ENCODE data around the gene ZNF497. TPM values are rescaled to one million over a fixed set of nuclear protein-coding genes. Genes with fewer than 3 reads are reported as not detected.

The ZNF497 gene
- total and polyA plus RNA-seq, 9 of the 15 experiments (the other 6 are each of a cell fraction or from before 2014, with no cell fraction given): 0.06 to 0.98 (median 0.44) TPM; not detected in 1

DNA sequence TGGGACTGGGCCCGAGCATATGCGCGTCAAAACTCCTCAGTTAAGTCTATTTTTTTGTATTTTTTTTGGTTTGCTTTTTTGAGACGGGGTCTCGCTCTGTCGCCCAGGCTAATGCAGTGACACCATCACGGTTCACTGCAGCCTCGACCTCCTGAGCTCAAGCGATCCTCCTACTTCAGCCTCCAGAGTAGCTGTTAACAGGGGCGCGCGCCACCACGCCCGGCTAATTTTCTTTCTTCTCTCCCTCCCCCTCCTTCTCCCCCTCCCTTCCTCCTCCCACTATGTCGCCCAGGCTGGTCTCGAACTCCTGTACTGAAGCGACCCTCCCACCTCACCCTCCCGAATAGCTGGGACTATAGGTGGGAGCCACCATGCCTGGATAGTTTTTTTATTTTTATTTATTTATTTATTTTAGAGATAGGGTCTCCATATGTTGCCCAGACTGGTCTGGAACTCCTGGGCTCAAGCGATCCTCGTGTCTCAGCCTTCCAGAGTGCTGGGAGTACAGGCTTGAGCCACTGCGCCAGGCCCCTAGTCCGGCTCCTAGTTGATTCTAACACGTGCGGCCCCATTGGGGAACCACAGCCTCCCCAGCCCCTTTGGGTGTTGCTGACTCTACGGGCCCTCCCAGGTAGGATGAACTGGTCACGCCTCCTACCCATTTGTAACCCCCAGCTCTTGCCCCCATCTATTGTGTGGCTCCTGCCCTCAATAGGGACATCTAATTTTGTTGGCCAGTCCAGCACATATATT lies 19.1 kb upstream of the ZNF497 start (continued):
- TF ChIP-seq, protein P1, sequence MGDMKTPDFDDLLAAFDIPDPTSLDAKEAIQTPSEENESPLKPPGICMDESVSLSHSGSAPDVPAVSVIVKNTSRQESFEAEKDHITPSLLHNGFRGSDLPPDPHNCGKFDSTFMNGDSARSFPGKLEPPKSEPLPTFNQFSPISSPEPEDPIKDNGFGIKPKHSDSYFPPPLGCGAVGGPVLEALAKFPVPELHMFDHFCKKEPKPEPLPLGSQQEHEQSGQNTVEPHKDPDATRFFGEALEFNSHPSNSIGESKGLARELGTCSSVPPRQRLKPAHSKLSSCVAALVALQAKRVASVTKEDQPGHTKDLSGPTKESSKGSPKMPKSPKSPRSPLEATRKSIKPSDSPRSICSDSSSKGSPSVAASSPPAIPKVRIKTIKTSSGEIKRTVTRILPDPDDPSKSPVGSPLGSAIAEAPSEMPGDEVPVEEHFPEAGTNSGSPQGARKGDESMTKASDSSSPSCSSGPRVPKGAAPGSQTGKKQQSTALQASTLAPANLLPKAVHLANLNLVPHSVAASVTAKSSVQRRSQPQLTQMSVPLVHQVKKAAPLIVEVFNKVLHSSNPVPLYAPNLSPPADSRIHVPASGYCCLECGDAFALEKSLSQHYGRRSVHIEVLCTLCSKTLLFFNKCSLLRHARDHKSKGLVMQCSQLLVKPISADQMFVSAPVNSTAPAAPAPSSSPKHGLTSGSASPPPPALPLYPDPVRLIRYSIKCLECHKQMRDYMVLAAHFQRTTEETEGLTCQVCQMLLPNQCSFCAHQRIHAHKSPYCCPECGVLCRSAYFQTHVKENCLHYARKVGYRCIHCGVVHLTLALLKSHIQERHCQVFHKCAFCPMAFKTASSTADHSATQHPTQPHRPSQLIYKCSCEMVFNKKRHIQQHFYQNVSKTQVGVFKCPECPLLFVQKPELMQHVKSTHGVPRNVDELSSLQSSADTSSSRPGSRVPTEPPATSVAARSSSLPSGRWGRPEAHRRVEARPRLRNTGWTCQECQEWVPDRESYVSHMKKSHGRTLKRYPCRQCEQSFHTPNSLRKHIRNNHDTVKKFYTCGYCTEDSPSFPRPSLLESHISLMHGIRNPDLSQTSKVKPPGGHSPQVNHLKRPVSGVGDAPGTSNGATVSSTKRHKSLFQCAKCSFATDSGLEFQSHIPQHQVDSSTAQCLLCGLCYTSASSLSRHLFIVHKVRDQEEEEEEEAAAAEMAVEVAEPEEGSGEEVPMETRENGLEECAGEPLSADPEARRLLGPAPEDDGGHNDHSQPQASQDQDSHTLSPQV (IDR thresholded peaks at IDR 0.05): no peak
- TF ChIP-seq STAG1 (CRISPR knock-in tag; IDR thresholded peaks at IDR 0.05; ENCODE audit: borderline replicate concordance) (no peak), ZKSCAN8 (CRISPR knock-in tag; IDR thresholded peaks at IDR 0.05) (no peak), TAL1 (IDR thresholded peaks at IDR 0.05) (peak; percentile 28; the same call in 1 of the 2 replicates), RB1 (IDR thresholded peaks at IDR 0.05; ENCODE audit: low read depth) (no peak), ZNF696 (CRISPR knock-in tag; conservative IDR thresholded peaks at IDR 0.05) (no peak), CBFA2T2 (conservative IDR thresholded peaks at IDR 0.05) (no peak), SRSF9 (IDR thresholded peaks at IDR 0.05; ENCODE audit: borderline replicate concordance, low read depth, low read length) (no peak), DPF2 (IDR thresholded peaks at IDR 0.05) (peak; percentile 58), ZNF253 (CRISPR knock-in tag; conservative IDR thresholded peaks at IDR 0.05) (no peak), ZEB2 (IDR thresholded peaks at IDR 0.05) (0 out of 2 replicates have a peak, but pooled peaks have one; percentile 31), NFATC3 (IDR thresholded peaks at IDR 0.05) (peak; percentile 49; the same call in 1 of the 2 replicates), TCFL5 (CRISPR knock-in tag; conservative IDR thresholded peaks at IDR 0.05) (no peak), ZFX (CRISPR knock-in tag; IDR thresholded peaks at IDR 0.05) (no peak), THRAP3 (IDR thresholded peaks at IDR 0.05; ENCODE audit: borderline replicate concordance) (no peak), TRIM28 (IDR thresholded peaks at IDR 0.05) (no peak), NR4A1 (CRISPR knock-in tag; IDR thresholded peaks at IDR 0.05) (no peak), NR4A1 (tag; IDR thresholded peaks at IDR 0.05) (no peak)
- TF ChIP-seq, protein P2, sequence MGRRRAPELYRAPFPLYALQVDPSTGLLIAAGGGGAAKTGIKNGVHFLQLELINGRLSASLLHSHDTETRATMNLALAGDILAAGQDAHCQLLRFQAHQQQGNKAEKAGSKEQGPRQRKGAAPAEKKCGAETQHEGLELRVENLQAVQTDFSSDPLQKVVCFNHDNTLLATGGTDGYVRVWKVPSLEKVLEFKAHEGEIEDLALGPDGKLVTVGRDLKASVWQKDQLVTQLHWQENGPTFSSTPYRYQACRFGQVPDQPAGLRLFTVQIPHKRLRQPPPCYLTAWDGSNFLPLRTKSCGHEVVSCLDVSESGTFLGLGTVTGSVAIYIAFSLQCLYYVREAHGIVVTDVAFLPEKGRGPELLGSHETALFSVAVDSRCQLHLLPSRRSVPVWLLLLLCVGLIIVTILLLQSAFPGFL (CRISPR knock-in tag; IDR thresholded peaks at IDR 0.05): no peak
- TF ChIP-seq, protein P3, sequence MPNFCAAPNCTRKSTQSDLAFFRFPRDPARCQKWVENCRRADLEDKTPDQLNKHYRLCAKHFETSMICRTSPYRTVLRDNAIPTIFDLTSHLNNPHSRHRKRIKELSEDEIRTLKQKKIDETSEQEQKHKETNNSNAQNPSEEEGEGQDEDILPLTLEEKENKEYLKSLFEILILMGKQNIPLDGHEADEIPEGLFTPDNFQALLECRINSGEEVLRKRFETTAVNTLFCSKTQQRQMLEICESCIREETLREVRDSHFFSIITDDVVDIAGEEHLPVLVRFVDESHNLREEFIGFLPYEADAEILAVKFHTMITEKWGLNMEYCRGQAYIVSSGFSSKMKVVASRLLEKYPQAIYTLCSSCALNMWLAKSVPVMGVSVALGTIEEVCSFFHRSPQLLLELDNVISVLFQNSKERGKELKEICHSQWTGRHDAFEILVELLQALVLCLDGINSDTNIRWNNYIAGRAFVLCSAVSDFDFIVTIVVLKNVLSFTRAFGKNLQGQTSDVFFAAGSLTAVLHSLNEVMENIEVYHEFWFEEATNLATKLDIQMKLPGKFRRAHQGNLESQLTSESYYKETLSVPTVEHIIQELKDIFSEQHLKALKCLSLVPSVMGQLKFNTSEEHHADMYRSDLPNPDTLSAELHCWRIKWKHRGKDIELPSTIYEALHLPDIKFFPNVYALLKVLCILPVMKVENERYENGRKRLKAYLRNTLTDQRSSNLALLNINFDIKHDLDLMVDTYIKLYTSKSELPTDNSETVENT (CRISPR knock-in tag; IDR thresholded peaks at IDR 0.05): 0 out of 2 replicates have a peak, but pooled peaks have one; percentile 41
- TF ChIP-seq, protein P4, sequence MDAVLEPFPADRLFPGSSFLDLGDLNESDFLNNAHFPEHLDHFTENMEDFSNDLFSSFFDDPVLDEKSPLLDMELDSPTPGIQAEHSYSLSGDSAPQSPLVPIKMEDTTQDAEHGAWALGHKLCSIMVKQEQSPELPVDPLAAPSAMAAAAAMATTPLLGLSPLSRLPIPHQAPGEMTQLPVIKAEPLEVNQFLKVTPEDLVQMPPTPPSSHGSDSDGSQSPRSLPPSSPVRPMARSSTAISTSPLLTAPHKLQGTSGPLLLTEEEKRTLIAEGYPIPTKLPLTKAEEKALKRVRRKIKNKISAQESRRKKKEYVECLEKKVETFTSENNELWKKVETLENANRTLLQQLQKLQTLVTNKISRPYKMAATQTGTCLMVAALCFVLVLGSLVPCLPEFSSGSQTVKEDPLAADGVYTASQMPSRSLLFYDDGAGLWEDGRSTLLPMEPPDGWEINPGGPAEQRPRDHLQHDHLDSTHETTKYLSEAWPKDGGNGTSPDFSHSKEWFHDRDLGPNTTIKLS (IDR thresholded peaks at IDR 0.05; ENCODE audit: borderline replicate concordance, low read depth): no peak

All from K562 (cell line).